ENCODE results near the gene CCDC120. TPM values are rescaled to one million over a fixed set of nuclear protein-coding genes. Genes with fewer than 3 reads are reported as not detected.

Gene CCDC120
- total RNA-seq, 1 donor from 2014 or later: 35.1 TPM

- H3K27me3 Mint-ChIP-seq (ENCODE audit: low read depth): no peaks in the 10 kb centered on the region
- no peaks in the 10 kb centered on the region for H3K9me3 Mint-ChIP-seq
- no peak for TF ChIP-seq CTCF (IDR thresholded peaks at IDR 0.05; ENCODE audit: unreplicated experiment)
- DNase-seq (ENCODE audit: low spot score in 2 of 2, unreplicated experiment in 2 of 2): no peak
- peaks cover 27% of the 10 kb centered on the region for H3K36me3 Mint-ChIP-seq
- no peak overlapping the region for H3K4me3 Mint-ChIP-seq
- peak overlapping the region; percentile 62 for H3K27ac Mint-ChIP-seq
- H3K4me1 Mint-ChIP-seq: peaks cover 47% of the 10 kb centered on the region
Observed at GRCh38 chrX:49037883-49038475, 20.8 kb upstream of the CCDC120 start.

- H3K27ac Mint-ChIP-seq: peak overlapping the region; percentile 100
- peaks cover 15% of the 10 kb centered on the region for H3K36me3 Mint-ChIP-seq
- peaks cover 42% of the 10 kb centered on the region for H3K4me1 Mint-ChIP-seq
- peak overlapping the region; percentile 90 for H3K4me3 Mint-ChIP-seq
- H3K9me3 Mint-ChIP-seq: peaks cover 8% of the 10 kb centered on the region
- no peaks in the 10 kb centered on the region for H3K27me3 Mint-ChIP-seq (ENCODE audit: low read depth)
- DNase-seq (ENCODE audit: low spot score in 2 of 2, unreplicated experiment in 2 of 2): peak; percentile 62 to 69
- no peak for TF ChIP-seq CTCF (IDR thresholded peaks at IDR 0.05; ENCODE audit: unreplicated experiment)
Observed at GRCh38 chrX:49039598-49040375, 19.0 kb upstream of the CCDC120 start.

GRCh38 chrX:49040376-49040955 is 18.3 kb upstream of the CCDC120 start:
- Mint-ChIP-seq H3K4me1 (peaks cover 41% of the 10 kb centered on the region), H3K4me3 (peak overlapping the region; percentile 90), H3K27me3 (ENCODE audit: low read depth) (no peaks in the 10 kb centered on the region), H3K36me3 (peaks cover 14% of the 10 kb centered on the region), H3K9me3 (peaks cover 8% of the 10 kb centered on the region), H3K27ac (peak overlapping the region; percentile 100)
- DNase-seq (ENCODE audit: low spot score in 2 of 2, unreplicated experiment in 2 of 2): no peak
- no peak for TF ChIP-seq CTCF (IDR thresholded peaks at IDR 0.05; ENCODE audit: unreplicated experiment)

- peaks cover 8% of the 10 kb centered on the region for H3K9me3 Mint-ChIP-seq
Observed at GRCh38 chrX:49041744-49042580, 16.8 kb upstream of the CCDC120 start.

More at GRCh38 chrX:49041744-49042580, 16.8 kb upstream of the CCDC120 start:
- DNase-seq (ENCODE audit: low spot score in 2 of 2, unreplicated experiment in 2 of 2): no peak
- Mint-ChIP-seq H3K27ac (peak overlapping the region; percentile 100), H3K27me3 (ENCODE audit: low read depth) (no peaks in the 10 kb centered on the region), H3K36me3 (peaks cover 13% of the 10 kb centered on the region), H3K4me3 (peak overlapping the region; percentile 90), H3K4me1 (peaks cover 41% of the 10 kb centered on the region)
- no peak for TF ChIP-seq CTCF (IDR thresholded peaks at IDR 0.05; ENCODE audit: unreplicated experiment)

Measured in mesothelial cell of epicardium (in vitro differentiated cells).